NCI-H1417 treated with DMSO at 0.1 percent for 48 hours (cell line): ENCODE measurements around the gene ASXL1.

Experiments used
- DNase-seq: peaks from one replicate; lab custom pipeline; 2025; lab: John Stamatoyannopoulos, UW

ASXL1 gene

DNA sequence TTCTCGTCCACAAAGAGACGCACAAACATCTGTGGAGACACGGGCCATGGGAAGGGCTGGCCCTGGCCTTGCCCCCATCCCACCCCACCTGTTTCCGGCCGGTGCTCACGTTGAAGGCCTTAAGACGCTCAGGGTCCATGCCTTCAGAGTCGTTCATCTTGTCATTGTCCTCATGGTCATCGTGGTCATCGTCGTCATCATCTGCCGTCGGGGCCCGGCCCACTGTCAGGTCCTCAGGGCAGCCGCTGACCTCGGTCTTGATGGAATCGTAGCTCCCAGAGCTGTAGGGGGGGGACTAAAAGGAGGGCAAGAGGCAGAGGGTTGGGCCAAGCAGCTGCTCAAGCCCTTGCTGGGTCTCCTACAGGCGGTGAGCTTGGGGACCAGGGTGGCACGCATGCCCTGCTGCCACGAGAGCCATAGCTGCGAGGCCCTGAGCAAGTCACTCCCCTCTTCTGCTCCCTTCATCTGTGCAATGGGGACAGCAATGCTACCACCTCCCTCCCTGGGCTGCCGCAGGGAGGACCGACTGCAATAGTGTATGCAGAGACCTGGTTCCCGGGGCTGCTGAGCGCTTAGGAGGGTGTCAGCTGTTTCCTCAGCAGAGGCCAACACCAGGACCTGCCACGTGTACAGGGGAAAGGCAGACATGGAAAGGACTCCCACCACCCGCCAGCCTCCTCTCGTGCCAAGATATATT, 95.5 kb downstream of the ASXL1 start:
- no peak for DNase-seq

DNA sequence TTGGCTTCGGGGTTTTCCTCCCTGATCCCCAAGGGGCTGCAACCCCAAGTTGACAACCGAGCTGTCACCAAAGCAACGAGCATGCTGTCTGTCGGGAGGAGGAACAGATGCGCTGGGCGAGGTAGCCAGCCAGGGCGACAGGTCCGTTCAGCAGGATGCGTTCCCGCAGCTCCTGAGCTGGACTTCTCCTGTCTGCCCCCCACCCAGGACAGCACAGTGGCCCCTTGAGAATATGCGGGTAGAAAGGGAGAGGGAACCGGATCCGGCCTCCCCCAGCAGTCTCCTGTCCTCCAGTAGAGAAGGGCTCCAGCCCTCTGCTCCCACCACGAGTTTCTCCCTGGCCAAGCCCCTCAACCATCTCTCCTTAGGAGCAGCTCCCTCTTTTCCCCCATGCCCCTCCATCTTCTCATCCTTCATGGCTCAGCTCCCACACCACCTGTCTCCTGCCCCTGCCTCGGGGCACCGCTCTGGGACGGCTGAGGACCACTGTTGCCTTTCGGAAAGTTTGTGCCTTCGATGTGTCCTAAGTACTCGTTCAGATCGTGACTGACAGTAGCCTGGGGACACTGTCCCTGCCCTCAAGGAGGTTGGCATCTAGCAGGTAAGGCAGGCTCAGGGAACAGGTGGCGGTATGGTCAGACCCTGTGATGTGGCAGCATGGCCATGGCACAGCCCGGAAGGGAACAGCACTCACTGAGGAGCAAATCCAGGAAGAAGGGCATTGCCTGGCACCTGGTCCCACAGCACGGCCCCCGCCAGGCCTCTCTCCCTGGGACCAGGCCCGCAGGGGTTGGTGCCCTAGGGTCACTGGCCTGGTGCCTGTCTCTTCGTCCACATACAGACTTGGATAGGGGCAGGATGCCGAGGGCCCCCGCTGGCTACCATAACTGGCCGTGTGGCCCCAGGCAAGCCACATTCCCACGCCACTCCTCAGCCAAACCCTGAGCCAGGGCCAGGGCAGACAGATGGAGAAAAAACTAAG, 96.3 kb downstream of the ASXL1 start:
- DNase-seq: no peak

DNA sequence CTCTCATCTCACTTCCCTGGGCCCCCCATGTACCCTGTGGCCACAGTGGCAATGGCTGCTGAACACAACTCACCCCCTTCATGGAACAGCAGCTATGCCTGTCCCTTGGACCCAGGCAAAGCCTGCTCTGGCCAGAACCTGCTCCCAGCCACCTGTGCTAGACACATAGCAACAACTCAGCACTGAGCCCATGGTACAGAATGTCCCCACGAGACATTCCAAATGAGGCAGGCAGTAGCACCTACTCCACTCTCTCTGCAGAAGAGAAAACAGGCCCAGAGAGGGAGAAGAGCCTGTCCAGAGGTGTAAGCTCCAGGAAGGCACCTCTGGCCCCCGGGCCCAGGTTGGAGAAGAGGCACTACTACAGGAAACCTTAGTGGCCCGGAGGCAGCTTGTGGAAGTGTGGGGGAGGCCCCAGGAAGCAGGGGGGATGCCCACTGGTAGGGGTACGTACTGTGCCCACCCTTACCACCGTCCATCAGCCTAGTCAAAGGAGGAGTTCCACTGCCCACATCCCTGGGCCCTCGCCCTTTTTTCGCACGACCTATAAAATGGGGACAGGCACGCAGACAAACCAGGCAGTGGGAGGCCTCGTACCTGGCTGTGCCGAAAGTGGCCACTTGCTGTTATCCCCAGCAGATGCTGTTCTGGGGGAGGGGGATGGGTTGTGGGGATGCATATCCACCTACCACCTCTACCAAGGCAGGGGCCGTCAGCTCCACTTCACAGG, 97.2 kb downstream of the ASXL1 start:
- no peak for DNase-seq

DNA sequence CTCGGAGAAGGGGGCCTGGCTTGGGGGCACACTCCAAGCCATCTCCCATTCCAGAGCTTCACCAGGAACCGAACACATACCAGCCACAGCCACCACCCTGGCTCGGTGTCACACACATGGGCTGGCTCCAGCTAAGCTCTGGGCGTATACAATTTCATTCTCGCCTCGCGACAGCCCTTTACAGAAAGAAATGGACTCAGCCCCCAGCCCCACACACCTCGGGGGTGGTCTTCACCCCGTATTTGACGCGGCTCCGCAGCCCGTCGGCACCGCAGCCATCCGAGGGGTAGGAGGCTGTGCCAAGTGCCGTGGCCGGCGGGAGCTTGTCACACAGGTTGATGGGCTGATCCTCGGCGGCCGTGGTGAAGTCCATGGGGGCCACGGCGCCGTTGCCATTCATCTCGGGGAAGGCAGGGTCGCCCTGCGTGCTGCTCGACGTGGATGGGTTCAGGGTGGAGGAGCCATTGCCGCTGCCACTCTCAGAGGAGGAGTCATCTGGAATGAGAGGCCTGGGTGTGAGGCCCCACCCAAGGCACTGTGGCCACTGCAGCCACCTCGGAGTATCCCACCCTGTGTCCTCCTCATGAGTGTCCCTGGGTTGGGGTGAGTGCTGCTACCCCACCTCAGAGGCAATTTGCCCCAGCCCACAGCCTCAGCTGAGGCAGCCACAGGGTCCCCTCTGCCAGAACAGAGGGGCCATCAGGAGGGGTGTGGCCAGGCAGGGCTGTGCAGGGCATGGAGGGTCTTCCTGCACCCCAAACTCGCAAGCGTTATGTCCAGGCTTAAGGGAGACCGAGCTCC, 98.0 kb downstream of the ASXL1 start:
- DNase-seq: no peak

DNA sequence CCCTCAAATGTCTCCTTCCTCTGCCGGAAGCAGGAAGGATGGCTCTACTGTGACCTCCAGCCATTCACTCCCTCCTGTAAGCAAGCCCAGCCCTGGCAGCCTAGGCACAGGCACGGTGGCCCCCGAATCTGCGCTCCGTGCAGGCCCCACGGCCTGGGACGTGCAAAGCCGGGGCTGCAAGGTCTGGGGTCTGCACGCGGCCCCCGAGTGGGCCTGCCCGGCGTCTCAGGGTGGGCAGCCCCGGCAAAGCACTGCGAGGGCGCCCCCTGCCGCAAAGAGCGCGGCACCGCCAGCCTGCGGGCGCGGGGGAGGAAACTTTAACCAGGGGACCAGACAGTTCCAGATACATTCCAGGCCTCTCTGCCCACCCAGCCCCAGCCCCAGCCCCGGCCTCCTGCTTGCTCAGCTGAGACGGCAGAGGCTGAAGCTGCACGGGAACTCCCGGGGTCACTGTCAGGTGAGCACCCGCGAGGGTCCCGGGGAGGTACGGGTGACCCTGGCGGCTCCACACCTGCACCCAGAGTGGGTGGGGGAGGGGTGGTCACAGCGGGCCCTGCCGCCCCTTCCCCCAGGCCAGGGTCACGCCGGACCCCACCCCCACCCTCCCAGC, 98.8 kb downstream of the ASXL1 start:
- DNase-seq: no peak

DNA sequence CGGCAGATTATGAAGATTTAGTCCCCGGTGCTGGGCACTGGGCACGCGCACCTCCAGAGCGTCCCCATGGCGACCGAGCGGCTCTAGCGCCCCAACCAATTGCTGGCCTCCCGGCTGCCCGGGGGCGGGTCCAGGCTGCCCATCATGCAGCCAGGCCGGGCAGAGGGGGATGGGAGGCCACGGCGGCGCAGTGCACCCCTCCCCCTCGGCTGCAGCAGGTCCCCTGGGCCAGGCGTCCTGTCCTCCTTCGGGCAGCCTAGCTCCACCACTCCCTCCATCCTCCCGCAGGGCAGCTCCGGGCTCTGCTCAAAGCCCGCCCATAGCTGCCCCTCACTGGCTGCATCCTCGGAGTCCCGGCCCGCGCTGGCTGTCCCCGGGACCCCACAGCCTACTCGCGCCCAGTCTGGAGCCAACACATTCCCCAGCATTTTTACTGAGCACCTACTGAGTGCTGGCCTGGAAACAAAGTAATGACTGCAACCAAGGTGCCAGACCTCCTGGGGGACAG, 99.4 kb downstream of the ASXL1 start:
- DNase-seq: peak; percentile 41

DNA sequence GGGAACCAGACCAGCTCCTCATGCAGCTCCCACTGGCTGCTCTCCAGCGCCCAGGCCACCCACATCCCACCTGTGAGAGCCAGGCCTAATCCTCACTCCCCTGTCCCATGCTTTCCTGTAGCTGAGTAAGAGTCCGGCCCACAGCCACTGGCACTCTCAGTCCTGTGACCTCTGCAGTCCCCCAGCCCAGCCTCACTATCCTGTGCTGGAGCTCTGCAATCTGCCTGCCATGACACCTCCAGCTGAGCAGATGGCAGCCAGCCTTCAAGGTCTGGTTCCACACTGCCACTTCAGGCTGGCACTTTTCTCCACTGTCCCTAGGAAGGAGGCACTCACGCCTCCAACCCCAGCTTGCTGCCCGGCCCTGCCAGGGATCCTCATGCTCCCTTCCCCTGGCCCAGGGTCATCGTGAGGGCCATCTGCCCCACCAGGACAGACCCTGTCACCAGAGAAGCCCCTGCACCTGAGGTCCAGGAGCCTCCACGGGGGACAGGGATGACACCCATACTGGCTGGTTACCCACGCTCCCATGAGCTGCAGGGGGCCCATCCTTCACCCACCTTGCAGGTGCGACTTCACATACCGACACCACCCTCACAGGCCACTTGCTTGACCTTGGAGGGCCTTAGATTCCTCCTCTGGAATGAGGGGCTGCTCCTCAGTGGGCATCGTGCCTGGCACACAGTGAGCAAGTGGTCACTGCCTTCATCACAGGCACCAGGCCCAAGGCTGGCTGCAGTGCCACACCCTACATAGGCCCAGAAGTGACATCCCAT, 100.1 kb downstream of the ASXL1 start:
- DNase-seq: no peak

DNA sequence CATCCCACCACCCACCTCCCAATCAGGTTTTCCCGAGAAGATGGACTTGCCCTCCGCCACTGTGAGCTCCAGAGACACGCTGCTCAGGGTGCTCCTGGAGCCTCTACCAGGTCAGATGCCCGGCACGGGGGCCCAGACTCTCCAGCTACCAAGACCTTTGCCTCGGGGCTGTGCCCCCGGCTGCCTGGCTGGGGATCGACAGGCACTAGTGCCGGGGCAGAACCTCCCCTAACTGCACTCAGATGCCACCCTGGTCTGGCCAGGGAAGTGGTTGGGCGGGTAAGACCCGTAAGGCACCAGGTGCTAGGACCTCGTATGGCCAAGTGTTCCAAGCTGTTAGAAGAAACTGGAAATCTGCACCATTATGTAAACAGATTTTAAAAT, 100.7 kb downstream of the ASXL1 start:
- DNase-seq: no peak

DNA sequence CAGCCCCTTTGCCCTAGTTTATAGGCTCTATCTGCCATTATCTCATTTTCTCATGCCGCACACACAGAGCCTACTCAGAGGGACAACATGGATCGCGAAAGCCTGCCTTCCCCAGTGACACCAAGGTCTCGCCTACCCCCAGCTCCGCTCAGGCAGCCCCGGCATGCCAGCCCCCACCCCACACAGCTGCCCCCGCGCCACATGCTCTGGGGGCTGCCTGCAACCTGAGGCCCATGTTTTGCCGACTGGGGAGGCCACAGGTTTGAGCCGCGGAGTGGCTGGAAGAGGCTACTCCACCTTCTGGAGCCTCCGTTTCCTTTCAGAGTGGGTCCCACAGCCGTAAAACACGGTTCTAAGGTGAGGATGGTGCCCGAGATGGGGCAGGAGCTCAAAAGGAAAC, 102.1 kb downstream of the ASXL1 start:
- DNase-seq: no peak

DNA sequence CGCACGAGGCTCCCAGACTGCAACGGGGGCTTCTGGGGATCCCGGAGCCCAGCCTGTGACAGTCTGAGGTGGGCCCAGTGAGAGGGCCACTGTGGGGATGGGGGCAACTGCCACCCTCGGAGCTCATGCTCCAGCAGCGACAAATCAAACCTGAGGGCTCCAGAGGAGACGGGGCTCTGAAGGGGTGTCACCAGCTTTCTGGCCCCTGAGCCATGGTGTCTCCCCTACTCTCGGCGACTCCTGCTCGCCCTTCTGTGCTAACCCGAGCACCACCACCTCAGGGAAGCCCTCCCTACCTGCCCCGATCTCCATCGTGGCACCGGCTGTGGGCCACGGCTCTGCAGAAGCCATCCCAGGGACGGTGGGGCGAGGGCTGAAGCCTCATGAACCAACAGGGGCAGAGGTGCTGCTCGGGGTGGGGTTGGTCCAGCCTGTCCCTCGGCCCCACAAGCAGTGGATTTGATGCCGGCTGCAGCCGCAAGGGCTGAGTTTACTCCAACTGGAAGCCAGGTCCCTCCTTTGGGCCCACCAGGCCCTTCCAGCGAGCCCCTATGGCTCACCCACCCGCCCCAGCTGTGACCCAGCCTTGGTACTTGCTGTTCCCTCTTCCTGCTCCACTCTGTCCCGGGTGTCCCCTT, 102.7 kb downstream of the ASXL1 start:
- no peak for DNase-seq

DNA sequence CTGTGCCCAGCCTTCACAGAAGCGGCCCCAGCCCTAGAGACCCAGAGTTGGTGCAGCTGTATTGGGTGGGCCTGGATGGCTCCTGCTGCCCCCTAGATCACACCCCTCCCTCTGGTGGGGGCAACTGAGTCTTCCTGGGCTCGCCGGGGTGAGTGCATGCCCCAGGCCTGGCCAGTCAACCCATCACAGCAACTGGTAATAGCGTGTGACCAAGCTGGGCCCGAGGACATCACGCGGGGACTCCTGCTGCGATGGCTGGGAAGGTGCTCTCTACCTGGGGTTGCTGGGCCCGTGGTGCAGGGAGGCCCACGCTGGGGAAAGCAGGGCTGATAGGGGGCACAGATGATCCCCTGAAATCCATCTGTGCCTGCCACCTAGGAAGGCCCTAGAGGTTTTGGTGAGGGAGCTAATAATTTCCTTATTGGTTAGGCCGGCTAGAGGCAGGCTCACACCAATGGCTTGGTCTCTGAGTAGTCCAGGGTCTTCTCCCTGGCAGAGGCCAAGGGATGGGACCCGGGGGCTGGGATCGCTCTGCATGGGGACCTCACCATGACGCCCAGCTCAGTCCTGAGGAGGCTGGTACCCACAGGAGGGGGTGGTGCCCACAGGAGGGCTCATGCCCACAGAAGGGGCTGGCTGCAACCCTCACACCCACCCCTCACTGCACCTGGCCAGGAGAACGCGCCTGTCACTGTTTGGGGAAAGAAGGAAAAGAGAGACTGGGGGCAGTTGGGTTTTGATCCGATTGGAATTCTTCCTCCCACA, 103.9 kb downstream of the ASXL1 start:
- no peak for DNase-seq

DNA sequence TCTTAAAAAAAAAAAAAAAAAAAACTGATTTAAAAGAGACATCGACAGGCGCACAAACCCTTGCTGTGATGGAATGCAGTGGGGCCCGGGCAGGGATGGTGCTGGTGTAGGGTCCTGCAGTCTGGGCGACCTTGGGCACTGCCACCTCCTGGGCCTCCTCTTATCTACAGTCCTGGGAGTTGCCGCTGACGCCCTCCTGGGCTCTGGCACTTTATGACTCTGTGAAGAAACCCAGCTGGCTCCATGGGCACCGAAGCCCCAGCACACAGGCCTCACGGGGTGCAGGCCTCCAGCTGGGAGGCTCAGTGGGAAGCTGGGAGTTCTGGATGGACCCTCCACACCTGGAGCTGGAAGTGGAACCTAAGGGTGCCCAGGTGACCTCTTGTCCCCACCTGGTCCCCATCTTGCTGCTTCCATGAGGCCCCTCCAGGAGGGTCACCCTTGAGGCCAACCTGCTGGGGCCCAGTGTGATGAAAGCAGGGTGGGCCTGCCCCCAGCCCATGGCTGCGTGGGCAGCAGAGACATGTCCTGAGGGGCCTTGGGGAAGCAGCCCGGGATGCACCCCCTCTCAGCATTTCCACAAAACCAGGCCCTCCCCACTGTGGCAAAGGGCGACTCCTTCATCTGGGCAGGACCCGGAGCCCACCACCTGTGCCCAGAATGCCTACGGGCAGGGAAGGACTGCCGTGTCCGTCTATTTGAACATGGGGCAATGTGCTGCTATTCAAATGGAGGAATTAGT, 104.9 kb downstream of the ASXL1 start:
- DNase-seq: no peak

DNA sequence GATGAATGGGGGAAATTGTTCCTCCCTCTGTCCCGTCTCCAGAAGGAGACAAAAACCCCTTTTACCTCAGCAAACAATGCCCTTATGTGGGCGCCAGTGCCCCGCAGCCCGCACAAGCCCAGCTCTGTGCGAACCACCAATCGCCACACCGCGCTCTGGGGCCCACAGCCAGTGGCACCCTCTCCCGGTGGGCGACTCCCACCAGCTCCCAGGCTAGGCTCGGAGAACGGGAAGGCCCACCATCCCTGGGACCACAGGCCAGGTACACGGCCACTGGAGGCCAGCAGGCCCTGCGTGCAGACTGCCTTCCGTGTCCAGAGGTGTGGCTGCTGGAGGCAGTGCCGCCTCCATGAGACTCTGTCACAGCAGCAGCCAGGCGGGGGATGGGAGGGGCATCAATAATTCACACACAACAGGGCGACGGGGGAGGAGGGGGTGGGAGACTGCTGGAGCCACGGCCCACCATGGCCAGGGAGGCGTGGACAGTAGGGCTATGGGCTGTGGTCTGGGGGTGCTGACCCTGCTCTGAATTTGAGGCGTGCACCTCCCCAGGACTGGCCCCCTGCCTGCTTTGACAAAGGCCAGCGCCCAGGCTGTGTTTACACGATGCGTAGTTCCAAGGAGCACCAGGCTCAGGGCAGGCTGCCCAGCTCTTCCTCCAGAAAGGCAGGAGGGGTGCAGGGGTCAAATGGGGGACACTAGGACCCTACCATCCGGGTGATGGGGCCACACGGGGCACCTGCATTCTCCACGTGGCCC, 105.7 kb downstream of the ASXL1 start:
- DNase-seq: no peak

DNA sequence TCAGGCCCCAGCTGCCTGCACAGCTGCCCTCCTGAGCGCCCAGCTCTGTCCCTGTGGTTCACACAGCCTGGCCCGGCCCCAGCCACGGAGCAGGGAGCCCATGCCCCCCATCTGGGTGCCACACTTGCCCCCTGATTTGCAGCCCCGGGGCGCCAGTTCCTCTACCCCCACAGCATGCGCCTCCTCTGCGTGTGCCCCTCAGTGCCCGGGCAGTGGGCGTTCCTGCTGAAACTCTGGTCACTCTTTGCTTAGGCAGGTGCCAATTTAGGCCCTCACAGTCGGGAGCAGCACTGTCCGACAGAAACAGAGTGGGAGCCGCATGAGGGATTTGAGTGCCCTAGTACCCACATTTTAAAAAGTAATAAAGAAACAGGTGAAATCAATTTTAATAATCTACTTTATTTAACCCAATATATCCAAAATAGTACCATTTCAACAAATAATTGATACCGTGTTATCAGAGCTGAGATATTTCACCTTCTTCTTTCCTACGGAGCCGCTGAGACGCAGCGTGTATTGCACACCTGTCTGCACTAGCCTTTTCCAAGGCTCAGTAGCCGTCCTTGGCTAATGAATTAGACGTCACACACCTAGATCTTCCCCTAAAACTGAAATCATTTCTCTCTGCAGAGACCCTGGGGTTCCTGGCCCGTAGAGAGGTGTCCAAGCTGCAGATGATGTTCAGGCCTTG, 106.4 kb downstream of the ASXL1 start:
- no peak for DNase-seq

DNA sequence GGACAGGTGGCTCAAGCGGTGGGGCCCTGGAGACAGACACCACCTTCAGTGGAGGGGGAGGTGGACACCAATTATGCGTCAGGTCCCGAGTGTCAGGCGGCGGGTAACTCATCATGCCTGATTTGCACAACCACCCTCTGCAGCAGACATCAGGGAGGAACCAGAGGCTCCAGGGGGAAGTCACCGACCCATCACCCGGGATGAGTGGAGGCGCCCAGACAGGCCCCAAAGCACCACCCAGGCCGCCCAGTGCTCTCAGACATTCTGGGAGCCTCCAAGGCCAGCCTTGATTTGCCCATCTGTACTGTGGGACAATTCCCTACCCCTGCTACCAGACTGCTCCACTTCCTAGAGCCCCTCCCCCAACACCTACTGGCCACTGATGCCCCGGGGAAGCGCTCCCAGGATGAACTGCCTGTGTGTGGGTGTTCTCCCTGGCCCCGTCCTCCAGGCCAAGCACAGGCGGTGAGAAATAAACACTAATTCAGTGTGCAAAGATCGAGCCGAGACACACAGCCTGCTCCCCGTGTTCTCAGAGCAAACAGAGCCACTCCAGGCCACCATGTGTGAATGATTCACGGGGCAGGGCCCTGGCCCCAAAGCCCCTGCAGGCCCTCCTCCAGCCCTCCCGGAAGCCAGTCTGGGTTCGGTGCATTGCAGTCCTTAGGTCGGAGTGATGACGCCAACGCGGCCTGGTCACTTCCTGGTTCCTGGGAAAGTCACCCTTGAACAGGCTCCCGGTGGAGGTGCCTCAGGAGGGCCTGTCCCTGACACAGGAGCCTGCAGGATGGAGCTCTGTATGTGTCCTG, 107.2 kb downstream of the ASXL1 start:
- no peak for DNase-seq
